SKM-1 treated with dmso at 0.1 percent for 144 hours (cell line): ENCODE measurements around the gene WDFY4.

Experiments used
- DNase-seq: peaks from one replicate; lab custom pipeline; 2025; ENCODE audit not compliant: unreplicated experiment; lab: John Stamatoyannopoulos, UW

Gene WDFY4

GRCh38 chr10:48705401-48705938, 20.8 kb downstream of the WDFY4 start:
- DNase-seq = no peak

DNA sequence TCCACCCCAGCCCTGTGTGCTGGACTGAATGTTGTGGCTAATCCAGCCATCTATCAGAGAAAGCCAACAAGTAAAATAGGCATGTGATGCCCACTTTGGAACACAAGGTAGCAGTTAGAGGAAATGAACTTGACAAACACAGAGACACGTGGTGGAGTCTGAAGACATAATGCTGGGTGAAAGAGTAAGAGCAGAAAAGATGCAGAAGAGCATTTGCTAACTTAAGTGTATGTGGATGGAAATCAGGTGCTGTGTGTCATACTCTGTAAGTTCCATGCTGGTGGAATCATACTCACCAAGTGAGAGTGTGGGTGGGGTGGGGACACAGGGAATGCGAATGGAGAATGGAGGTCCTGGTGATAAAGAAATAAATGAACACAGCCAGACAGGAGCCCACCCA, 22.8 kb downstream of the WDFY4 start:
- no peak for DNase-seq

DNA sequence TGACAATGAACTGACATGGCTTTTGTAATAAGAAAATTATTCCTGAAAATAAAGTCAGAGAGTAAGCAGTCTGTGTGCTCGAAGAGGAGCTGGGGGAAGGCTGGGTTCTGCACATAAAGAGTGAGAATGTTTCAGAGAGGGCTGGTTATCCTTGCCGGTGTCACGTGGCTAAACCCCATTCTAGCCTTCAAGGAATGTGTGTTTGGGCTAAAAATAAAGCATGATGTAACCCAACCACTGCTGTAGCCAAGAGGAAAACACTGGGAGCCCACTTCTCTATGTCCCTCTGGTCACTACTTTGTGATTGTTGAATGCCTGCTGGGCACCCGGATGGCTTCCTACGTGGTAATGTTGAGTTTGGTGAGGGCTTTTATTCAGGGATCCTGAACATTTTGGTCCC, 23.5 kb downstream of the WDFY4 start:
- DNase-seq = no peak

DNA sequence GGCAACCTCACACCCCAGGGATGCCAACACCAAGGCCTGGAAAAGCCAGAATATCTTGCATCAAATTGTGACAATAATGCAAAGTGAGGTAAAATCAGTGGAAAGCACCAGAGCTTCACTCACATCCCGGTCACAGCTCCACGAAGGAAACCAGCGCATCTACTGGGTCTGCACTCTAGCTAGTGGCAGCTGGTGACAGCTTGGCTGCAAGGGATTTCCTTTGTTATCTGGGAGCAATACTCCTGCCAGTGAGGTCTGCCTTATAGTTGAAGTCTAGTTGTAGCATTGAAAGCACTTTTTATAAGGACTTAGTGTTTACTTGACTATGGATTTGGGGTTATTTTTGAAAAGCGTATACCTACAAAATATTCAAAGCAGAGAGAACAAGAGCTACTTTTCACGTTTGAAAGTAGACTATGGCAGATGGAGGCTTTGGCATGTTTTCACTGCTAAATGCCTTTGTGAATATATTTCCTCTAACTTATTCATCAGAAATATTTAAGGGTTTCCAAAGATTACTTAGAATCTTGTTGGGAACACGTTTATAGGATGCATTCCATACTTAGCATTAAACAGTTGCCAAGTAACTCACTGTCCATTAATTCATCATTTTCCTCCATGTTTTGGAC, 26.1 kb downstream of the WDFY4 start:
- DNase-seq = no peak

DNA sequence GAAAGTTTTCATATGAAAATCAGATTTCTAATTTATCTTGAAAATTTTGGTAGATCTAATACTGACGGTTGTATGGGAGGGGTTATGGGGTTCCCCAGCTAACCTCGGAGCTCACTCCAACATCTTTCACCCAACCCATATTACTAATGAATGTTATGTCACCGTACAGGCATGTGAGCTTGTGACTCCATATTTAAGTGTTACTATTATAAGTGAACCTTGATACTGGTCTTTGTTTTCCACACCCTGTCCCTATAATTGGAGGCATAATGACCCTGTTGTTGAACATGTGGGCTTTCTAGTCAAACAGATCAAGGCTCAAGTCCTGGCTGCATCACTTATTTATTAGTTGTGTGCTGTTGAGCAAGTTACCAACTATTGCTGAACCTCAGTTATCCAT, 27.2 kb downstream of the WDFY4 start:
- DNase-seq = no peak

- DNase-seq = peak; percentile 68
Observed at GRCh38 chr10:48714088-48714487, 29.4 kb downstream of the WDFY4 start.

DNA sequence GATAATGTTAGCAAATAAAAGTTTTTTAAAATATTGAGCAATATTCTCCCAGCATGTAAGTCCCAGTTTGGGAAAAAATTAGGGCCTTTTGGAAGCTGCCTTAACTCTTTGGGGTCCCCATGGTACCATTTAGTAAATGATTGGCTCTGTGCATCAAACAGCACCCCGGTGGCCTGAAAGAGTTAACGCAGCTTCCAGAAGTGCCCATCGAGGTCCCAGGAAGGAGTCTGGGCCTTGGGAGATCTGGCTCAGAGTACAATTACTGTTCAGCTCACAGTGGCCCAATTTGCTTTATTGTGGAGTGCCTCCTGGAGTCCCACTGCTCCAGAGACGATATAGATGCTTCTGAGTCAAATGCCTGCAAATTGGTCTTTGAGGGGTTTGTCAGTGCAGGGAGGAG, 31.7 kb downstream of the WDFY4 start:
- DNase-seq = no peak

- DNase-seq = no peak
Observed at GRCh38 chr10:48720611-48721010, 35.9 kb downstream of the WDFY4 start.

- no peak for DNase-seq
Observed at GRCh38 chr10:48722153-48723145, 37.8 kb downstream of the WDFY4 start.

DNA sequence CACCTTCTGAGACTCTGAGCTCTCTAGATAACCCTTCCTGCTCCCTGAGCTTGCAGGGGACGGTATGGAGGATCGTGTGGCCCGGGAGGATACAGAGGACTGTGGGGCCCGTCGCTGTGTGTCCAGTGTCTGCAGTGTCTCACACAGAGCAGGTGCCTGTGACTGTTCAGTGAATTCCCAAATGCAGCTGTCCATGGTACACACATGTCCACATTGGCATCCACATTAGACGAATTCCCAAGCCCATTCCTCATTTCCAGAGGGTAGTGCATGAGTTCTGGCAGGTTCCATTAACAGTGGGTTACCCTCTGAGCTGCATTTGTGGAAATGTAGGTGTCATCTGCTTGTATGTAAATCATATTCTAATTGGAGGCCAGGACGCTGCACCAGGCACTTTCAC, 39.5 kb downstream of the WDFY4 start:
- DNase-seq = no peak

DNA sequence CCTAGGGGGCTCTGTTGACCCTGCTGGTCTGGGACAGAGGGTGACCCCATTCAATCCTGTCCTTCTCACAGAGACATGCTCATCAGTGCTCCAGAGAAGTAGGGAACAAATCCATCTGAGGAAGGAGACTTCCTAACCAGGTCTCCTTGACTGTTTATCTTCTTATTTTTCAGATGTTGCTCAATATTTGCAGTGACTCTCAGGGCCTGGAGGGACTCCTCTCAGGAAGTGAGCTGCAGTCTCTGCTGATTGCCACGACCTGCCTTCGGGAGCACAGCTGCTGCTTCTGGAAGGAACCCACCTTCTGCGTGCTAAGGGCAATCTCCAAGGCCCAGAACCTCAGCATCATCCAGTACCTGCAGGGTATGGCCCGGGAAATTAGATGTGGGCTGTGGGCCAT, 41.0 kb downstream of the WDFY4 start:
- no peak for DNase-seq

DNA sequence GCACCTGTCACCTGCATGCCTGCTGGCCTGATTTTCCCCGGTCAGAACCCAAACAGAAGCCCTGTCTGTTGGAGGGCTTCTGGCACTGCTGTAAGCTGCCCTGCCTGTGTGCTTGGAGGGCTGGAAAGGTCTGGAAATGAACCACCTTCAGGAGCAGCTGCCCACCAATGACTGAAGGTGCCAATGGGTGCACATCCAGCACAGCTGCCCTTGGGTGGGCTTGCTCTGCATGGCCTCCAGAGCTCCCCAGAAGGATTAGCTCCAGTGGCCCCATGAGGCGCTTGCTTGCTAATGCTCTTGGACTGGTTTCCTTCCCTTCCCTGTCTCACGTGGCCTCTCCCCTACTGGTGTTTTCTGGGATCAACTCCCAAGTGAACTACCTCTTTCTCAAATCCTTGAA, 43.2 kb downstream of the WDFY4 start:
- no peak for DNase-seq

DNA sequence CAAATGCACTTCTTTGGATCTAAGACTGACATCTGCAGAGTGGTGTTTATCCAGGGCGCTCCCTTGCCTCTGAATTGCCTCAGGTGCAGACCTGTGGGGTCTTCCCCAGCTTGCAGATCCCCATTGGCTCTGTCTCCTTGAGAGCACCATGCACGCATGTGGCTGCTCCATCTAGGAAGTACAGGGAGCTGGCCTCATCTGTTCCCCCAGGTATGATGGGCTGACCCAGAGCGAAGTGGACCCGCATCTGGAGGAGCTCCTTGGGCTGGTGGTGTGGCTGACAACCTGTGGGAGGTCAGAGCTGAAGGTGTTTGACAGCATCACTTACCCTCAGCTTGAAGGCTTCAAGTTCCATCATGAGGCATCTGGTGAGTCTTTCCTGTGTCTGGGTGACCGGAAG, 44.5 kb downstream of the WDFY4 start:
- no peak for DNase-seq

- no peak for DNase-seq
Observed at GRCh38 chr10:48729941-48730457, 45.3 kb downstream of the WDFY4 start.

DNA sequence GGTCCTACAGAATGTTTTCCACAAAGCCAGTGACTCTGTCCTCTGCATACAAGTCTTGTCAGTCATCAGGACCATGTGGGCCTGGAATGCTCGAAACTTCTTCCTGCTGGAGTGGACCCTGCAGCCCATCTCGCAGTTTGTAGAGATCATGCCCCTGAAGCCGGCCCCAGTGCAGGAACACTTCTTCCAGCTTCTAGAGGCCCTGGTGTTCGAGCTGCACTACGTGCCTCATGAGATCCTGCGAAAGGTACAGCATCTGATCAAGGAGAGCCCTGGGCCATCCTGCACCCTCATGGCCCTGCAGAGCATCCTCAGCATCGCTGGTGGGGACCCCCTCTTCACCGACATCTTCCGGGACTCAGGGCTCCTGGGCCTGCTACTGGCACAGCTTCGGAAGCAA, 46.5 kb downstream of the WDFY4 start:
- DNase-seq = no peak

- no peak for DNase-seq
Observed at GRCh38 chr10:48731654-48732053, 47.0 kb downstream of the WDFY4 start.

- DNase-seq = no peak
Observed at GRCh38 chr10:48733329-48733728, 48.7 kb downstream of the WDFY4 start.

GRCh38 chr10:48735836-48736390, 51.2 kb downstream of the WDFY4 start:
- no peak for DNase-seq

DNA sequence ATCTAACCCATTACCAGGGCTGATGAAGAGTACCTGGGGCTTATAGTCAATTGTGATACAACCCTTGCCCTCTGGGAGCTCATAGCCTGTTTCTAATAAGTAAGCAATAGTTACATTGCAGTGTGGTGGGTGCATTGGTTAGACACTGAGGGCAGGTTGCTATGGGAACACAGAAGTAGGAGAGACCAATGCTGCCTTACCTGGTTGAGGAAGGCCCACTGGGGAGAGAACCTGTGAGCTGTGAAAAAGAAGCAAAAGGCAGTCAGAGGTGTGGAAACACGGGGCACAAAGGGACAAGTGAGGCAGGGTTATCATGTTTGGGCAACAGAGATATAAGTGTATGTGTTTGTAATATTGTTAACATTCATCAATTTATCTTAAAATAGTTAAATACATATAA, 51.9 kb downstream of the WDFY4 start:
- DNase-seq = no peak

- no peak for DNase-seq
Observed at GRCh38 chr10:48737886-48738285, 53.2 kb downstream of the WDFY4 start.

DNA sequence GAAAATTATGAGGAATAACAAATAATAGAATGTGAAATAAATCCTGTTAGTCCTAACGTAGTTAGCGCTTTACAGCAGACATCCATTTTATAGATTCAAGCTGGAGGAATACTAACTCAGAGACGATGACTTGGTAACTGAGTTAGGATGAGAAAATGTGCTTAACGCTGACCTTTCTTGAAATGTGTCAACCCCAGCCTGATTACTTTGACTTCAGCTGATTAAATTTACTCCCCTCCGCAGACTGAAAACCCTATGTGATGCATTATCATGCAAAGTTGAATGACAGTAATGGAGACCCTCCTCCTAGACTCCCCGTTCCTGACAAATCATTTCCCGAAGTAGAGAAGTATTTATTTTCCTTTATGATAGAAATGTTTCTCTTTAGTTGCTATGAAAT, 54.5 kb downstream of the WDFY4 start:
- no peak for DNase-seq
